PFSK-1 (cell line): Measurements from ENCODE around the gene KIF26B.

Experiments
- FOXP2 ChIP-seq: optimal IDR thresholded peaks from 2 replicates; pipeline ENCODE3; 2011; ENCODE audit warnings: borderline replicate concordance, control low read depth, inconsistent platforms; ENCODE audit not compliant: insufficient read depth; ENCODE audit errors: extremely low read length, extremely low read depth
- POLR2AphosphoS5 ChIP-seq: IDR thresholded peaks from 2 replicates; pipeline ENCODE4 v1.6.1; 2012; ENCODE audit warnings: low read depth, mild to moderate bottlenecking, control low read depth, low read length, moderate library complexity
- REST ChIP-seq, 2 experiments: IDR thresholded peaks; 2 replicates each; pipeline versions ENCODE4 v1.6.1 to v1.8.0; 2011 to 2012; ENCODE audit warnings: low read depth in 2 of 2, low read length in 2 of 2, control low read depth in 1 of 2, inconsistent platforms in 1 of 2, mild to moderate bottlenecking in 1 of 2, moderate library complexity in 1 of 2; ENCODE audit not compliant: insufficient read depth in 1 of 2
- SIN3A ChIP-seq: IDR thresholded peaks from 2 replicates; pipeline ENCODE4 v1.6.1; 2012; ENCODE audit warnings: mild to moderate bottlenecking, low read length, moderate library complexity, borderline replicate concordance; ENCODE audit not compliant: insufficient read depth
- TAF1 ChIP-seq: IDR thresholded peaks from 2 replicates; pipeline ENCODE4 v1.6.1; 2012; ENCODE audit warnings: low read length, control low read depth, borderline replicate concordance; ENCODE audit not compliant: insufficient read depth

KIF26B gene

GRCh38 chr1:245304698-245305097 is 149.9 kb downstream of the KIF26B start:
- TF ChIP-seq FOXP2: no peak
- no peak for TF ChIP-seq TAF1
- TF ChIP-seq REST (IDR thresholded peaks at IDR 0.05; ENCODE audit: insufficient read depth in 1 of 2, low read depth in 2 of 2, low read length in 2 of 2): no peak
- no peak for TF ChIP-seq POLR2AphosphoS5
- TF ChIP-seq SIN3A: no peak

- no peak for TF ChIP-seq POLR2AphosphoS5
- no peak for TF ChIP-seq FOXP2
- TF ChIP-seq SIN3A: no peak
- no peak for TF ChIP-seq TAF1
- no peak for TF ChIP-seq REST (IDR thresholded peaks at IDR 0.05; ENCODE audit: insufficient read depth in 1 of 2, low read depth in 2 of 2, low read length in 2 of 2)
Observed at GRCh38 chr1:245306020-245306419, 151.2 kb downstream of the KIF26B start.

DNA sequence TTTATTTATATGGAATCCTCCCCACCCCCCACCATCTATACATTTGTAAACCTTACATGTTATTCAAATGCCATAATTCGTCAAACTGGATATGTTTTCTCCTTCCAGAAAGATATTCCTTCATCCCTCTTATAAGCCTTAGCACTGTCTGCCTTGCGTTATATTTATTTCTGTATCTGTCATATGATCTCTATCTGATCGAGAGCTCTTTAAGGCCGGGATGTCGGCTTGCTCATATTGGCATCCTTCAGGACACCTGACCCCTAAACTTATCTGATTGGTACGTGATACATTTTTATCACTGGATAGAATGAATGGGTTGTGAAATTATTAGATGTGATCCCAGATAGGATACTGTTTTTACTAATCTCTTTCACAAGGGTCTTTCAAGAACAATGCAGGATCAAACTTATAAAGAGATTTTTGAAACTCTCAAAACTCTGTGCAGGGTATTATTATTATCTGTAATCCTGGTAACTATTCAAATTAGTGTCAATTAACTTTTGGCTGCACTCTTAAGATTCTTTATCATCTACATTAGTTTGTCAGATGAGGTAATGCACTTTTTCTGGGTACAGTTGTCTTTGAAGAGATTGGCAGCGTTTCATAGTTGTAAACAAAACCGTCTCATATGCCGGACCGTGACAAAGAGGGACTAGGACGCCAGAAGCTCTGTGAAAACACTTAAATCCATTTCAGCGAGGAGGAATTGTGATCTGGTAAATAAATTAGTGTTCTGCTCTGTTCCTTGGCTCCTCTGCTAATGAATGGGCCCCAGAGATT is 152.0 kb downstream of the KIF26B start:
- TF ChIP-seq POLR2AphosphoS5 (no peak), FOXP2 (no peak), SIN3A (no peak), REST (IDR thresholded peaks at IDR 0.05; ENCODE audit: insufficient read depth in 1 of 2, low read depth in 2 of 2, low read length in 2 of 2) (no peak), TAF1 (no peak)

DNA sequence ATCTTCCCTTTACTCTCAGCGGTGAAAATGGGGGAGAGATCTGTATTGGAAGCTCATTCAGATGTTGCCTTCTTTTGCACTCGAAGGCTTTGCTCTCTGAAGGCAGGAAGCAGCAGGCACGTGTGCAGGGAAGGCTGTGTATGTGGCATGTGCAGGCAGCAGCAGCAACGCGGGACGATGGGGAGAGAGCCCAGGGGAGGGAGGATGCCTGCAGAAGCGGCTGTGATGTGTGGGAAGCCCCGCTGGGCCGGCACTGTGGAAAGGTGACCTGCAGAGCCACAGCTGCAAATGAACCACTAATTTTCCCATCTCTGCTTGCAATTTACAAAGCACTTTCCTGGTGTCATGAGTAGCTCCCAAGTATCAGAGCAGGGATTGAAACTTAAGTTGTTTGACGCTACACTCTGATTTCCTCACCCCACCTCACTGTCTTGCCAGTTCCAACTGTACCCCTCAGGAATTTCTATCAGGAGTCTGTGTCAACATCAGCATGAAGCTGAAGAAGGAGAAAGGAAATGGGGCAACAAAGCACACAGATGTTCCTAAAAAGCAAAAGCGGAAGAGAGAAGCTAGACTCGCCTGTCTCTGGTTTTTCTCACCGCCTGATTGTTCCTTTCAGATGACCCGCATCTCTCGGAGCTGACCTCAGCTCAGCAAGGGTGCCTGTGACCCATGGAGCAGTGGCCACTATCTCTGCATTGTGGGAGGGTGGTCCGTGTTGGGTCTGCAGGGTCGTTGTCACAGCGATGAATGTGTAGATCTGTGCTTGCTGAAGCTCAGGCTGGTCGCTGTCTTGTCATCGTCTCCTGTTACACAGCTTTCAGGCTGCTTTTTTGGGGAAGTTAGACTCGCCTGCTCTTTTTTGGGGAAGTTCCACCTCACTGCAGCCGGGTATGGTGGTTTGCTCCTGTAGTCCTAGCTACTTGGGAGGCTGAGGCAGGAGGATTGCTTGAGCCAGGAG is 156.1 kb downstream of the KIF26B start:
- TF ChIP-seq POLR2AphosphoS5 (no peak), FOXP2 (peak; percentile 55)

DNA sequence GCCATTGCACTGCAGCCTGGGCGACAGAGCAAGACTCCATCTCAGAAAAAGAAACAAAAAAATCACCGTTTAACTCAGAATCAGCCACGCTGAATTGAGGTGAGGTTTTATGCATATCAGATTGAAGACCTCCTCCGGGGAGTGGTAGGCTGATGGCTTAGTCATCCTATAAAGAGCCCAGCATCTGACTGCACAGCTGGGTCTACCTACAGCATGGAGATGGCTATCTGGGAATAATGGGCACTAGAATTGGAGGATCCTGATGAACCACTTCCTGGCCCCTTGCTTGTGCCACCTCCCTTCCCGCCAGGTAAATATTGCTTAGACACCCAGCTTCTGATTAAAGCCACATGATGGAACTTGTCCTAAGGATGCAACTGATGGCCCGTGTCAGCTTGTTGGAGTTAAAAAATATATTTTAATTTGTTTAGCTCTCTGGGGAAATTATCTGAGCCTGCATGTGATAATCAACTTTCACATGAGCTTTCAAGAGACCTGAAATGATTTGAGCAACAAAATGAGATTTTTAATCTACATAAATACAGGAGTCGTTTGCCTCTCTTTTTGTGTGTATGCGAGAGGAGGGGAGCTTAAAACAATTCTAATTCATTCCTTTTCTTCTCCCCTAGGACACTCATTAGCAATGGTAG is 157.2 kb downstream of the KIF26B start:
- TF ChIP-seq POLR2AphosphoS5: no peak
- no peak for TF ChIP-seq SIN3A
- no peak for TF ChIP-seq REST (IDR thresholded peaks at IDR 0.05; ENCODE audit: insufficient read depth in 1 of 2, low read depth in 2 of 2, low read length in 2 of 2)
